Measurements from ENCODE around the gene RAB37. TPM values are rescaled to one million over a fixed set of nuclear protein-coding genes. Genes with fewer than 3 reads are reported as not detected.

RAB37 gene
- polyA plus RNA-seq, 1 of the 3 experiments (the other 2 are of a cell fraction), result 0.25 TPM

GRCh38 chr17:74771319-74771914 is 34.4 kb downstream of the RAB37 start:
- Histone ChIP-seq H3K36me3 (replicated peaks in 1 of 2; ENCODE audit: control insufficient read depth in 1 of 2, insufficient read depth in 2 of 2, low read length in 1 of 2) (peaks cover 30 to 48% of the 10 kb centered on the region in 2 experiments), H3F3A (replicated peaks; ENCODE audit: insufficient read depth) (peaks cover 44% of the 10 kb centered on the region), H3K27ac (ENCODE audit: low read depth in 2 of 2, low read length in 1 of 2) (no peak overlapping the region), H3K9ac (no peak overlapping the region), H3K9me3 (no peaks in the 10 kb centered on the region), H3K4me2 (no peak overlapping the region), H3K79me2 (ENCODE audit: insufficient read depth) (peaks cover 28% of the 10 kb centered on the region), H3K27me3 (ENCODE audit: insufficient read depth) (no peaks in the 10 kb centered on the region), H2AFZ (ENCODE audit: low read depth) (no peak overlapping the region), H3K4me3 (ENCODE audit: low read depth in 2 of 2, low read length in 1 of 2) (no peak overlapping the region), H3K9me2 (no peaks in the 10 kb centered on the region), H3K4me1 (ENCODE audit: control insufficient read depth in 1 of 2, insufficient read depth in 2 of 2, low read depth in 1 of 2, low read length in 1 of 2) (peaks cover 23 to 29% of the 10 kb centered on the region in 2 experiments; a peak in 3 of 4 replicates), H4K20me1 (ENCODE audit: insufficient read depth) (peaks cover 8% of the 10 kb centered on the region)
- ChIA-PET CTCF (interaction anchor here (0.6 to 98.1 kb wide), 31 partner anchors 8 to 392 kb away, joined by 3 to 3869 read pairs (median 4); partner anchors contain the start of genes FDXR, GRIN2C, NHERF1 and RAB37), POLR2A (interaction anchor here (0.7 to 2.9 kb wide), 3 partner anchors 11 to 26 kb away, joined by 3 to 20 read pairs (median 9); no protein-coding TSS in a partner anchor)
- DNase-seq, result no peak
- TF ChIP-seq SIN3A (IDR thresholded peaks at IDR 0.05; ENCODE audit: borderline replicate concordance, low read depth, low read length) (no peak), GABPA (IDR thresholded peaks at IDR 0.05; ENCODE audit: low read depth) (no peak), NFIC (IDR thresholded peaks at IDR 0.05; ENCODE audit: borderline replicate concordance) (no peak), REST (IDR thresholded peaks at IDR 0.05; ENCODE audit: low read depth, low read length) (no peak), NRF1 (IDR thresholded peaks at IDR 0.05; ENCODE audit: low read depth, low read length) (no peak), TCF12 (IDR thresholded peaks at IDR 0.05) (no peak), FOSL2 (IDR thresholded peaks at IDR 0.05; ENCODE audit: borderline replicate concordance, low read depth) (no peak), EP300 (IDR thresholded peaks at IDR 0.05; ENCODE audit: borderline replicate concordance in 1 of 2, low read depth in 1 of 2, low read length in 1 of 2) (no peak), CTCF (IDR thresholded peaks at IDR 0.05) (no peak), CHD2 (IDR thresholded peaks at IDR 0.05; ENCODE audit: low read length, partially characterized antibody) (no peak), EZH2phosphoT487 (IDR thresholded peaks at IDR 0.05; ENCODE audit: borderline replicate concordance, low read depth) (no peak)
- TF ChIP-seq, protein P1, sequence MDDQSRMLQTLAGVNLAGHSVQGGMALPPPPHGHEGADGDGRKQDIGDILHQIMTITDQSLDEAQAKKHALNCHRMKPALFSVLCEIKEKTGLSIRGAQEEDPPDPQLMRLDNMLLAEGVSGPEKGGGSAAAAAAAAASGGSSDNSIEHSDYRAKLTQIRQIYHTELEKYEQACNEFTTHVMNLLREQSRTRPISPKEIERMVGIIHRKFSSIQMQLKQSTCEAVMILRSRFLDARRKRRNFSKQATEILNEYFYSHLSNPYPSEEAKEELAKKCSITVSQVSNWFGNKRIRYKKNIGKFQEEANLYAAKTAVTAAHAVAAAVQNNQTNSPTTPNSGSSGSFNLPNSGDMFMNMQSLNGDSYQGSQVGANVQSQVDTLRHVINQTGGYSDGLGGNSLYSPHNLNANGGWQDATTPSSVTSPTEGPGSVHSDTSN (IDR thresholded peaks at IDR 0.05), result no peak
- TF ChIP-seq, protein P2, sequence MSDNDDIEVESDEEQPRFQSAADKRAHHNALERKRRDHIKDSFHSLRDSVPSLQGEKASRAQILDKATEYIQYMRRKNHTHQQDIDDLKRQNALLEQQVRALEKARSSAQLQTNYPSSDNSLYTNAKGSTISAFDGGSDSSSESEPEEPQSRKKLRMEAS (IDR thresholded peaks at IDR 0.05; ENCODE audit: low read depth), result no peak
- WGBS (ENCODE audit: low lambda C conversion rate), result 92% methylated on average over 9 of the region's 9 CpGs

All from SK-N-SH (cell line).